Karpas-422 (cell line): ENCODE measurements around the gene MAP4K3. TPM values are rescaled to one million over a fixed set of nuclear protein-coding genes. Genes with fewer than 3 reads are reported as not detected.
A peak's percentile ranks its signal among the peaks of the same experiment; 100 is the strongest.

Experiments
- DNase-seq: peaks from one replicate; pipeline ENCODE4 v3.0.0-alpha.2; 2015
- H2AFZ ChIP-seq: fragments of 200-600 bp; sonication (generic); 2 replicates; pipeline ENCODE4 v1.6.1; 2014; ENCODE audit warnings: antibody characterized with exemption, low read length, mixed read lengths
- H3K27ac ChIP-seq: fragments of 200-600 bp; sonication (generic); 2 replicates; pipeline ENCODE4 v1.5.1; 2014; ENCODE audit warnings: mild to moderate bottlenecking, low read length, moderate library complexity
- H3K27me3 ChIP-seq: fragments of 200-600 bp; sonication (generic); 2 replicates; pipeline ENCODE4 v1.6.1; 2014; ENCODE audit warnings: low read length, mixed read lengths
- H3K36me3 ChIP-seq: fragments of 200-600 bp; sonication (generic); 2 replicates; pipeline ENCODE4 v1.6.1; 2014; ENCODE audit warnings: low read length, mixed read lengths; ENCODE audit not compliant: insufficient read depth
- H3K4me1 ChIP-seq: fragments of 200-600 bp; sonication (generic); 2 replicates; pipeline ENCODE4 v1.6.1; 2014; ENCODE audit warnings: mild to moderate bottlenecking, low read length, mixed read lengths
- H3K4me2 ChIP-seq: fragments of 200-600 bp; sonication (generic); 2 replicates; pipeline ENCODE4 v1.6.1; 2014; ENCODE audit warnings: low read length, low read depth, mild to moderate bottlenecking; ENCODE audit not compliant: poor library complexity, severe bottlenecking
- H3K4me3 ChIP-seq: fragments of 200-600 bp; sonication (generic); 2 replicates; pipeline ENCODE4 v1.5.1; 2014; ENCODE audit warnings: mild to moderate bottlenecking, antibody characterized with exemption, low read length, mixed read lengths
- H3K79me2 ChIP-seq: fragments of 200-600 bp; sonication (generic); 2 replicates; pipeline ENCODE4 v1.6.1; 2014; ENCODE audit warnings: mild to moderate bottlenecking, low read length, mixed read lengths
- H3K9ac ChIP-seq: fragments of 200-600 bp; sonication (generic); 2 replicates; pipeline ENCODE4 v1.6.0; 2014; ENCODE audit warnings: low read length
- H3K9me2 ChIP-seq: fragments of 200-600 bp; sonication (generic), shearing (Covaris generic); replicated peaks from 2 replicates; pipeline ENCODE4 v1.6.0; 2014; ENCODE audit warnings: mild to moderate bottlenecking, low read length, moderate library complexity; ENCODE audit not compliant: insufficient read depth
- H3K9me3 ChIP-seq: fragments of 300-700, 200-600 bp; sonication (generic); 2 replicates; pipeline ENCODE4 v1.6.1; 2014; ENCODE audit warnings: low read length, mixed read lengths
- H4K20me1 ChIP-seq: fragments of 200-600 bp; sonication (generic); 2 replicates; pipeline ENCODE4 v1.6.1; 2014; ENCODE audit warnings: mild to moderate bottlenecking, antibody characterized with exemption, low read length, low read depth; ENCODE audit not compliant: insufficient read depth
- small RNA-seq: library from RNA; depleted of rRNA; stranded (forward); fragments of <200 nt; gene quantifications from one replicate; pipeline ENCODE3, GENCODE V24; 2014
- total RNA-seq: library from RNA; depleted of rRNA; stranded (reverse); fragments of >200 nt; shearing (Covaris generic); gene quantifications from 2 replicates; pipeline ENCODE4 v1.2.3, GENCODE V29; 2014; ENCODE audit warnings: low replicate concordance; rRNA removed

Gene MAP4K3
- total RNA-seq, 1 experiment from 2014 or later: 11.5 TPM

DNA sequence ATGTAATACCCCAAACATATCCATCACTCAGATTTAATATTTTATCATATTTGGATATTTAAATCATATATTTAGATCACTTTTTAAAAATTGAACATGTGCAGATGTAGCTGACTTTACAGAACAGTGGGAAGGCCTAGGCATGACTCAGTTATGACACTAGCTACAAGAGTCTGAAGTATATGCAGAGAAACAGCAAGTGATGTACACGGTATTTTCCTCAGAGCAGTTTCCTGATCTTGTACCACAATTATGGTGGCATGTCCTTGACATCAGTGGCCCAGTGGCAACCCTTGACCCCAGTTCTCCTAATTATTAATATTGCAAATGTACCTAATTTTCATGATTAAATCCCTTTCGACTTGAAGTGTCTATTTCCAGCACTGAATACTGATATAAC is 221.5 kb downstream of the MAP4K3 start:
- no peaks in the 10 kb centered on the region for H4K20me1 ChIP-seq
- H3K4me1 ChIP-seq: no peaks in the 10 kb centered on the region
- DNase-seq: no peak
- no peak overlapping the region for H3K9ac ChIP-seq
- no peak overlapping the region for H2AFZ ChIP-seq
- H3K4me2 ChIP-seq: no peak overlapping the region
- H3K27me3 ChIP-seq: no peaks in the 10 kb centered on the region
- H3K9me3 ChIP-seq: no peaks in the 10 kb centered on the region
- H3K79me2 ChIP-seq: no peaks in the 10 kb centered on the region
- no peak overlapping the region for H3K27ac ChIP-seq
- H3K9me2 ChIP-seq: no peaks in the 10 kb centered on the region
- H3K36me3 ChIP-seq: no peaks in the 10 kb centered on the region
- H3K4me3 ChIP-seq: no peak overlapping the region

DNA sequence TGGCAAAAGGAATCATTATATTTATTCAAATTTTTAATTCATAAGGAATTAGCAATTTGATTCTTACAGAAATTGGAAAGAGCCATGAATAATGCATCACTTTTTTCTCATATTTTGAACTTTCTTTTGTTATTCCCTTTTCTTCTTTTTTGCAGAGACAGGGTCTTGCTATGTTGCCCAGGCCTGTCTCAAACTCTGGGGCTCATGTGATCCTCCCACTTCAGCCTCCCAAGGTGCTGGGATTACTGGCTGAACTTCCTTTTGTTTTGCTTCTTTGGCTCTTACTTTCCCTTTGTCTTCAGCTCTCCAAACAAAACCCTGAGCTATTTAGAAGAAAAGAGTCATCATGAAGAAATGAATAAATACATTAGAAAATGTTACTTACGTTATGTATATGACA is 224.1 kb downstream of the MAP4K3 start:
- H2AFZ ChIP-seq: no peak overlapping the region
- no peak for DNase-seq
- no peak overlapping the region for H3K27ac ChIP-seq
- H3K4me3 ChIP-seq: no peak overlapping the region
- no peaks in the 10 kb centered on the region for H3K36me3 ChIP-seq
- no peaks in the 10 kb centered on the region for H3K79me2 ChIP-seq
- H3K9me3 ChIP-seq: no peaks in the 10 kb centered on the region
- H3K9ac ChIP-seq: no peak overlapping the region
- H3K4me1 ChIP-seq: no peaks in the 10 kb centered on the region
- H3K27me3 ChIP-seq: no peaks in the 10 kb centered on the region
- no peaks in the 10 kb centered on the region for H4K20me1 ChIP-seq
- no peaks in the 10 kb centered on the region for H3K9me2 ChIP-seq
- no peak overlapping the region for H3K4me2 ChIP-seq

DNA sequence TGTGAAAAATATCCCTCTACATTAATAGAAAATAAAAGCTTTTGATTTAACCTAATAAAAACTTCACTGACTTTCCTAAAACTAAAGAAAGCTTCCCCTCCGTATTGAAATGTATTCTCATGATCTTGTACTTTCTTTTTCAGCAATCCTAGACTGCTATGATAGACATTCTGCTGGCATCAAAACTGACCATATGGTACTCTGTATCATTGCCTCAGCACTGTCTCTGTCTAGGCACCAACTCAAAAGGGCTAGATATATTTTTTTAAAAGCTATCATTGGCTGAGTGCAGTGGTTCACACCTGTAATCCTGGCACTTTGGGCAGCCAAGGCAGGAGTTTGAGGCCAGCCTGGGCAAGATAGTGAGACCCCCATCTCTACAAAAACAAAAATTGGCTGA is 226.2 kb downstream of the MAP4K3 start:
- no peak overlapping the region for H3K4me2 ChIP-seq
- no peaks in the 10 kb centered on the region for H3K27me3 ChIP-seq
- no peaks in the 10 kb centered on the region for H4K20me1 ChIP-seq

DNA sequence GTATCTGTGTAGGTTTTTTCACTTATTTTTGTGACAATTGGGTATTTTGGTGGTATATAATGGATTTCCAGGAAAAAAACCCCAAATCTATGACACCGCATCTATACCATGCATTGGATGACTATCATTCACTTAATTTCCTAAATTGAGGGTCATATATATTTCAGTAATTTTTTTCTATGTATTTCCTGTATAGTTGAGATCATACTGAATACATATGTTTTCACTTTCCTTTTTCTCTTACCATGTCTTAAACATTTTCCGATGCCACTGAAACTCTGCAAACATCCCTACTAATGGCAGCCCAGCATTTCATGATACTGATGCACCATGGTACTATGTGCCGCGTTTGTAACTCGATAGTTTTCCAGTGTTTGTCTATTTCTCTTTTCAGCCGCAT is 233.7 kb downstream of the MAP4K3 start:
- no peak overlapping the region for H2AFZ ChIP-seq
- no peak overlapping the region for H3K9ac ChIP-seq
- no peaks in the 10 kb centered on the region for H3K27me3 ChIP-seq
- peak; percentile 11 for DNase-seq
- H4K20me1 ChIP-seq: no peaks in the 10 kb centered on the region
- no peak overlapping the region for H3K4me2 ChIP-seq
- no peaks in the 10 kb centered on the region for H3K9me3 ChIP-seq
- no peak overlapping the region for H3K4me3 ChIP-seq
- no peak overlapping the region for H3K27ac ChIP-seq
- no peaks in the 10 kb centered on the region for H3K79me2 ChIP-seq
- H3K4me1 ChIP-seq: no peaks in the 10 kb centered on the region
- H3K36me3 ChIP-seq: no peaks in the 10 kb centered on the region
- no peaks in the 10 kb centered on the region for H3K9me2 ChIP-seq

More for the DNA sequence above, 226.2 kb downstream of the MAP4K3 start:
- Histone ChIP-seq H2AFZ (no peak overlapping the region), H3K79me2 (no peaks in the 10 kb centered on the region), H3K36me3 (no peaks in the 10 kb centered on the region), H3K9me2 (no peaks in the 10 kb centered on the region), H3K4me1 (no peaks in the 10 kb centered on the region), H3K4me3 (no peak overlapping the region), H3K9me3 (no peaks in the 10 kb centered on the region), H3K9ac (no peak overlapping the region), H3K27ac (no peak overlapping the region)
- no peak for DNase-seq

DNA sequence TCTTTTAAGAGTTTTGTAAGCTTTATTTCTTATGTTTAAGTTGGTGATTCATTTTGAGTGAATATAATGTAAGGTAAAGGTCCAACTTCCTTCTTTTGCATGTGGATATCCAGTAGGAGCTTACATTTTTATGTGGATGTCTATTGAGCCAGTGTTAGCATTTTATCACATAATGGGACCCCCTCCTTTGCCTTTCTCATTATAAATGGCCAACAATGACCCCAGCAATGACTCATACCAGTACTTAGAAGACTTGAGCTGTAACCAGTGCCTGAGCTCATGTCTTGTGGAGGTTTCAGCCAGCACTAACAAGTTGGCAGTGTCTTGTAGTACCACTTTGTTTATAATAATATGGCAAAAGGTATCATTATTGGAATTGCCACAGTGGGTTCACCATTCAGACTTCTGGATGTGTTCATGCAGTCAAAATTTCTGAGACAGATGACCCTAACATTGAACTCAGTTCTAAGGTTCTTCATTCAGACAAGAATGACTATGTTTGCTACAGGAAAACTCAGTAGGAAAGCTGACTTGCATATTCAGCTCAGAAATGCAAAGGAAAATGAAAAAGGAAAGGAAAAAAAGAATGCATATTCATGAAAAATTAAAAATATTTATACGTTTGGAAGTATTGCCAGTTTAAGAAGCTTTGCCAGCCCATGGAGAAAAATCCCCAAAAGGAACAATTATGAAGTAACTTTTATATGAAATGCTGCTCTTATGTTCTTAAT is 234.3 kb downstream of the MAP4K3 start:
- Histone ChIP-seq H3K27ac (no peak overlapping the region), H3K9me3 (no peaks in the 10 kb centered on the region), H3K9me2 (no peaks in the 10 kb centered on the region), H3K4me3 (no peak overlapping the region), H3K36me3 (no peaks in the 10 kb centered on the region), H3K4me2 (no peak overlapping the region), H3K9ac (no peak overlapping the region), H3K79me2 (no peaks in the 10 kb centered on the region), H2AFZ (no peak overlapping the region), H3K4me1 (no peaks in the 10 kb centered on the region), H4K20me1 (no peaks in the 10 kb centered on the region), H3K27me3 (no peaks in the 10 kb centered on the region)
- DNase-seq: peak; percentile 24

Small RNAs within 50 kb of the gene (small RNA-seq; reads per million reads assigned to genes)
- not detected for gene RF00272

Other genes starting within 250 kb of the MAP4K3 start
- 14.3 TPM in 1 of 2 replicates, not detected in the other for gene CDKL4, start 193.3 kb downstream of the MAP4K3 start, total RNA-seq
- gene TMEM178A, start 228.6 kb upstream of the MAP4K3 start, total RNA-seq: not detected in 2 replicates